Measurements from ENCODE around the gene RBM28. TPM values are rescaled to one million over a fixed set of nuclear protein-coding genes. Genes with fewer than 3 reads are reported as not detected.

Gene RBM28, protein sequence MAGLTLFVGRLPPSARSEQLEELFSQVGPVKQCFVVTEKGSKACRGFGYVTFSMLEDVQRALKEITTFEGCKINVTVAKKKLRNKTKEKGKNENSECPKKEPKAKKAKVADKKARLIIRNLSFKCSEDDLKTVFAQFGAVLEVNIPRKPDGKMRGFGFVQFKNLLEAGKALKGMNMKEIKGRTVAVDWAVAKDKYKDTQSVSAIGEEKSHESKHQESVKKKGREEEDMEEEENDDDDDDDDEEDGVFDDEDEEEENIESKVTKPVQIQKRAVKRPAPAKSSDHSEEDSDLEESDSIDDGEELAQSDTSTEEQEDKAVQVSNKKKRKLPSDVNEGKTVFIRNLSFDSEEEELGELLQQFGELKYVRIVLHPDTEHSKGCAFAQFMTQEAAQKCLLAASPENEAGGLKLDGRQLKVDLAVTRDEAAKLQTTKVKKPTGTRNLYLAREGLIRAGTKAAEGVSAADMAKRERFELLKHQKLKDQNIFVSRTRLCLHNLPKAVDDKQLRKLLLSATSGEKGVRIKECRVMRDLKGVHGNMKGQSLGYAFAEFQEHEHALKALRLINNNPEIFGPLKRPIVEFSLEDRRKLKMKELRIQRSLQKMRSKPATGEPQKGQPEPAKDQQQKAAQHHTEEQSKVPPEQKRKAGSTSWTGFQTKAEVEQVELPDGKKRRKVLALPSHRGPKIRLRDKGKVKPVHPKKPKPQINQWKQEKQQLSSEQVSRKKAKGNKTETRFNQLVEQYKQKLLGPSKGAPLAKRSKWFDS
- 10.3 and 14.2 TPM in 2 replicates for total RNA-seq

DNA sequence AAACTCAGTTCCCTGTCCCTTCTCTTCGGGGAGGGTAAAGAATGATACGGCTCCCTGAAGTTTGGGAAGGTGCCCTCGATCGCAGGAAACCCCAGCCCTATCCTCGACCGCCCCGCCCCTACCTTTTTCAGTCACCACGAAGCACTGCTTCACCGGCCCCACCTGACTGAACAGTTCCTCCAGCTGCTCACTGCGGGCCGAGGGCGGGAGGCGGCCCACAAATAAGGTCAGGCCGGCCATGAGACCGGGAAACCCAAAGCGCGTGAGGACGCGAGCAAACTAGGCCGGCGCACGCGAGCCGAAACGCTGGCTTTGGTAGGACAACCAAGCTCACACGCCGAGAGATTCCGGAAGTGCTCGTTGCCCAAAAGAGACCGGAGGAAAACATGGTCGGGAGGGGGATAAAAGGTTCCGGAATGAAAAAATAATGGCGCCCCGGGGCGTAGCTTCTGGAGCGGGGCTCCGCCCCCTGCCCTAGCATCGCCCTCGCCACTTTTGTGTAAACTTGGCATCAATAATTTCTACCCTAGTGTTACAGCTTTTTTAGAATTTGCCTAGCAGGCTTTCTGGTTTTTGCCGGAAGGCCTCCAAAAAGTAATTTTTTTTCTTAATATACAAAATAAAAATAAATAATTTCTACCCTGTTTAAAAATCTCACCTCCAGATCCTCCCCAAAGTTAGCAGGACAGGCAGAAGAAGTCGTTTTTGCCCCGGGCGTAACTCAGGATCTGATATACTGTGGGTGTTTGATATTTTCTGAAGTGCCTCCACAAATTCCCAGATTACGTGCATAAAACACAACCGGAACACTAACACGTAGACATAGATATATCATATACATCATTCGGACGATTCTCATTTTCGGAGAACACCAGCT lies at the start of gene RBM28:
TSS of gene RBM28 (minus strand) at position 355 of the 877 bp plus-strand sequence. CDS start at position 240, 115 bp downstream.

DNA sequence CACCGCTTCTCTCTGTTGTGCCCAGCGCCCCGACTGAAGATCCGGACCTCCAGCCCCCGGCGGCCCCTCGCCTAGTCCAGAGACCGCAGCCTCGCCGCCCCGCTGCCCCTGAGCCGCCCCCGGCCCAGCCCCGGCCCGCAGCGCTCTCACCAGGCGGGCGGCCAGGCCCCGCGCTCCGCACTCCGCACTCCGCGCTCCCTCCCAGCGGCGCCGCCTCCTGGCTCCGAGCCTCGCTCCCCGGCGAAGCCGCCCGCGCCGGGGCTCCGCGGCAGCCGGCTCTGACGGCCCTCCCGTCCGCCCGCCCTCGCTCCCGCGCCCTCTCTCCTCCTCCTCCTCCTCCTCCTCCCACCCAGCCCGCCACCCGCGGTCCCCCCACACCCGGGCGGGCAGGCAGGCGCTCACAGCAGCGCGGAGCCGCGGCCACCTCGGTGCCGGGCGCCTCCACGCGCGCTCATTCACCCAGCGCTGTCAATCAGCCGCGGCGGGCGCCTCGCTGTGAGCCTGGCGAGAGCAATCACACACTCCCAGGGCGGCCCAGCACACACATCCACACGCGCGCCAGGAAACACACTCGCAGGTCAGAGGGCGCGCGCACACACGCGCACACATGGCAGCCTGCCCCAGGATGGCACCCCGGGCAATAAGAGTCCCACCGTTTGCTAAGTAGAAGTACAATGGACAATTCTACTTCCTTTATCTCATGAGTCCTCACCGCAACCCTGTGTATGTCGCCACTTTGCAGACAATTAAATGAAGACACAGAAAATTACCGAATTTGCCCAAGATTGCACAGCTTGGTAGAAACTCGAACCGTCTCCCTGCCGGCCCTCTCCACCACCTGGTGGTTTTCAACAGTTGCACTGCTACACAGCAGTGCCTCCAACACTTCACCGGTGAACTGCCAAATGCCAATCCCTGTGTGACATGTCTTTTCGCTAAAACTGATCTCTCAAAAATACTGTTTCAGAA lies 18.0 kb upstream of the RBM28 start, which contains the start of gene PRRT4:
TSS of gene PRRT4 (minus strand) at position 280 of the 969 bp plus-strand sequence.

Other genes with a start within 250 kb of the RBM28 start
- gene LEP, start 102.6 kb downstream of the RBM28 start, total RNA-seq, result 0.17 and 8.9 TPM in 2 replicates
- 0.13 TPM in 1 of 2 replicates, not detected in the other for gene PRRT4, start 17.8 kb upstream of the RBM28 start, total RNA-seq
- 73.9 and 108 TPM in 2 replicates for gene IMPDH1, start 66.1 kb upstream of the RBM28 start, total RNA-seq
- gene HILPDA, start 112.0 kb upstream of the RBM28 start, total RNA-seq, result 71.2 and 80.5 TPM in 2 replicates
- gene METTL2B, start 132.8 kb upstream of the RBM28 start, total RNA-seq, result 29.3 and 35.7 TPM in 2 replicates

Data from smooth muscle cell of the pulmonary artery (primary cell).